Right ventricle myocardium inferior (tissue), 1 donor: Measurements from ENCODE around the gene PRSS16. TPM values are rescaled to one million over a fixed set of nuclear protein-coding genes. Genes with fewer than 3 reads are reported as not detected.

Experiments
- ATAC-seq: fragments of 200-7000 bp; cut with Tn5 transposase; one replicate; pipeline ENCODE4 v1.9.1; 2020; ENCODE audit warnings: mild to moderate bottlenecking, moderate library complexity
- DNase-seq: peaks from one replicate; pipeline ENCODE4 v3.0.0; 2021; ENCODE audit errors: missing footprints
- intact Hi-C: fragments of 100-400 bp; cut with DNase I; formaldehyde crosslinking; loops from one replicate; pipeline ENCODE4 v1.11.0; 2022
- total RNA-seq: library from RNA; stranded (reverse); fragmentation: NEBNext Ultra II Directional; extraction: Animal tissue kit (Norgen Biotek cat#: 25700); gene quantifications from one replicate; pipeline ENCODE4 v1.2.1, GENCODE V29; 2021
- donor health status: DM: no; HTN: yes; CAD: no; lungs with severe emphysema.

The PRSS16 gene
- total RNA-seq, 1 donor from 2014 or later = 0.16 TPM

DNA sequence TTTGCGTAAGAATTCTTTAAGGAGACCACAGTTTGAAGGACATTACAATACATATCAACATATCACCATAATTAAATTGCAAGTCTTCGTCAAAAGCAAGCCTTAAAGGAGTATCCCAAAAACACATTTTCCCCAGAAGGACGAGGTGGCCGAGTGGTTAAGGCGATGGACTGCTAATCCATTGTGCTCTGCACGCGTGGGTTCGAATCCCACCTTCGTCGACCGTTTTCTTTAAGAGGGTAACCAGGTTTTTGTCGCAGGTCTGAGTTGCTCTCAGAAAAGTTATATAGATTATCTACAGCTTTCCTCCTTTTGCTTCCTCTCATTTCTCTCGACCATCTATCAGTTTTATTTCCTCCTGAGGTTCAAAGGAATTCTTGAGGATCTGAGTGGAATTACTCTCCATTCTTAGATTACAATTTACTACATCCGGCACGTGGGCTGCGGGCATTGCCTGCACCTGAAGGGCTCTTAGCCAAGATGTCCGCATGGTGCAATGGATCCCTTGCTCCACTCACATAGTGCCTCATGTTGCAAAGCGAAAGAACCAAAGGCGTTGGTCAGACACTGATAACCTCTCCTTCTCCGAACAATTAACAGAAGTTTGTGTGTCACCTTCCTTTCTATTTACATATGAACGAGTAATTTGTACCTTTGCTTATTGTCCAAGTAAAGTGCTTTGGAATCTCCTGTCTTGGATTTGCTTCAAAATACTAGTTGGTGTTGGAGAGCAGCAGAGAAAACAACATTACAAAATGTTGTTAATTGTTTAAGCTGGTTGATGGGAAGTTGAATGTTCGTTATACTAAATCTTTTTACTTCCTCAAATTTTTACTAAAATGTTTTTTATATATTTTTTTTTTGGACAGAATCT is 50.6 kb downstream of the PRSS16 start:
- ATAC-seq (no peak), DNase-seq (no peak)
- intact Hi-C loops = no loop called here

DNA sequence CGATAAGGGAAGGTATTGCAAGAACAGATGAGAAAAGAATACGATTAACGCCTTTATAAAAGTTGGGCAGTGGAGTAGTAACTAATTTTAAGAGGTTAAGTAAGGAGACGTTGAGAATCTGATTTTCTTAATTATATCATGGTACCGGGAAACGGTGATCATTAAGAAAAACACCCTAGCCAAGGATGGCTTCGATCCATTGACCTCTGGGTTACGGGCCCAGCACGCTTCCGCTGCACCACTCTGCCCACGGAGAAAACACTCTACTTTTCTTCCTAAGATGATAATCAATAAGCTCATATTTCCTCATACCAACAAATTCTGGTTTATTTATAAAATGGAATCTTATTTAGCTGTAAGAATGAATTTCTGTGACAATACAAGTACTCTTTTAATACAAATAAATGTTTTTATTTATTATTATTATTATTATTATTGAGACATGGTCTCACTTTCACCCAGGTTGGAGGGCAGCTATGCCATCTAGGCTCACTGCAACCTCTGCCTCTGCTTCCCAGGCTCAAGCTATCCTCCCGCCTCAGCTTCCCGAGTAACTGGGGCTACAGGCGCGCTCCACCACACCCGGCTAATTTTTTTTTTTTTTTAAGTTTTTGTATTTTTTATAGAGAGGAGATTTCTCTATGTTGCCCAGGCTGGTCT is 56.2 kb downstream of the PRSS16 start:
- DNase-seq = no peak
- ATAC-seq = no peak
- intact Hi-C loops = no loop called here

Other genes starting within 250 kb of the PRSS16 start
- gene POM121L2, start 64.6 kb downstream of the PRSS16 start, total RNA-seq = not detected
- 0.89 TPM for gene ZNF391, start 141.1 kb downstream of the PRSS16 start, total RNA-seq
- gene ZNF184, start 225.4 kb downstream of the PRSS16 start, total RNA-seq = 4.2 TPM